WI38 (cell line): ENCODE data around the gene GRM4.

Source experiments
- H3K4me3 ChIP-seq: 2 replicates; pipeline ENCODE4 v1.5.1; 2011; ENCODE audit warnings: low read depth, mild to moderate bottlenecking, control low read depth, low read length
- TF ChIP-seq, protein P1 (sequence below): IDR thresholded peaks from 2 replicates; pipeline ENCODE4 v1.5.1; 2012; ENCODE audit warnings: low read depth, mild to moderate bottlenecking, control low read depth, low read length

The GRM4 gene

DNA sequence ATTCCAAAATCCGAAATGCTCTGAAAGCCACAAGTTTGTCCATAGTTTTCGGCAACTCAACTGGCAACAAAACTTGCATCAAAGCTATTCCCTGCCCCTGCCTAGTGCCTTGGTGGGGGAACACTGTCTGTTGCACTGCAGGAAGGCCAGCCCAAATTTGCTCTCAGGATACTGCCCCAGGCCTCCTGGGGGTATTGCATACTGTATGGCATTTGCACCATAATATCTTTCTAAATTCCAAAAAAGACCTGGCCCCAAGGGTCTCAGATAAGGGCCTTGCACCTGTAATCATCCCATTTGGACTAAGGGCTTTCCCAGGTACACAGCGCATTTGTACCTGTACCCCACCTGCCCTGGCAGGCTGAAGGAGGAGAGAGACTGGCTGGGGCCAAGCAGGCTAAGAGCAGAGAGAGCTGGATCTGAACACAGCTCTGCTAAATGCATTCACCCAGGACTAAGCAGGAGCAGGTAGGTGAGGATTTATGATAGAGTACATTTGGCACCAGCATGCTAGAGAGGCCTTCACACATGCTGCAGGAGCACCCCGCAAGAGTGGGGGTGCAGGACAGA is 4.0 kb upstream of the GRM4 start:
- TF ChIP-seq, protein P1, sequence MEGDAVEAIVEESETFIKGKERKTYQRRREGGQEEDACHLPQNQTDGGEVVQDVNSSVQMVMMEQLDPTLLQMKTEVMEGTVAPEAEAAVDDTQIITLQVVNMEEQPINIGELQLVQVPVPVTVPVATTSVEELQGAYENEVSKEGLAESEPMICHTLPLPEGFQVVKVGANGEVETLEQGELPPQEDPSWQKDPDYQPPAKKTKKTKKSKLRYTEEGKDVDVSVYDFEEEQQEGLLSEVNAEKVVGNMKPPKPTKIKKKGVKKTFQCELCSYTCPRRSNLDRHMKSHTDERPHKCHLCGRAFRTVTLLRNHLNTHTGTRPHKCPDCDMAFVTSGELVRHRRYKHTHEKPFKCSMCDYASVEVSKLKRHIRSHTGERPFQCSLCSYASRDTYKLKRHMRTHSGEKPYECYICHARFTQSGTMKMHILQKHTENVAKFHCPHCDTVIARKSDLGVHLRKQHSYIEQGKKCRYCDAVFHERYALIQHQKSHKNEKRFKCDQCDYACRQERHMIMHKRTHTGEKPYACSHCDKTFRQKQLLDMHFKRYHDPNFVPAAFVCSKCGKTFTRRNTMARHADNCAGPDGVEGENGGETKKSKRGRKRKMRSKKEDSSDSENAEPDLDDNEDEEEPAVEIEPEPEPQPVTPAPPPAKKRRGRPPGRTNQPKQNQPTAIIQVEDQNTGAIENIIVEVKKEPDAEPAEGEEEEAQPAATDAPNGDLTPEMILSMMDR, result no peak
- no peak overlapping the region for H3K4me3 ChIP-seq

DNA sequence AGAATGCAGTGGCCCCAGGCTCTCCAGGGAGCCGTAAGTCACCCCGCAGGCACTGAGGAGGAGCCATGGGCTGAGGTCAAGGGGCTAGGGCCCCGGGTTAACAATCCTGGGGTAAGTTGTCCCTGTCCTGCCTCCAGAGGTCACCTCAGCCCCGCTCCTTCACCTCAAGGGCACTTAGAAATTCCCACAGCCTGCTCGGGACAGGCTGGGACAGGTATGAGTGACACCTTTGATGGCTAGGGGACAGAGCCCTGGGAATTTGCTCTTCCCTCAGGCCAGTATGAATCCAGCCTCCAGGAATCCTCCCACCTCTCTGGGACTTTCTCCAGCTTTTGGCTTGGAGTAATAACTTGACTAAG is 3.5 kb upstream of the GRM4 start:
- TF ChIP-seq, protein P1, result no peak
- no peak overlapping the region for H3K4me3 ChIP-seq

DNA sequence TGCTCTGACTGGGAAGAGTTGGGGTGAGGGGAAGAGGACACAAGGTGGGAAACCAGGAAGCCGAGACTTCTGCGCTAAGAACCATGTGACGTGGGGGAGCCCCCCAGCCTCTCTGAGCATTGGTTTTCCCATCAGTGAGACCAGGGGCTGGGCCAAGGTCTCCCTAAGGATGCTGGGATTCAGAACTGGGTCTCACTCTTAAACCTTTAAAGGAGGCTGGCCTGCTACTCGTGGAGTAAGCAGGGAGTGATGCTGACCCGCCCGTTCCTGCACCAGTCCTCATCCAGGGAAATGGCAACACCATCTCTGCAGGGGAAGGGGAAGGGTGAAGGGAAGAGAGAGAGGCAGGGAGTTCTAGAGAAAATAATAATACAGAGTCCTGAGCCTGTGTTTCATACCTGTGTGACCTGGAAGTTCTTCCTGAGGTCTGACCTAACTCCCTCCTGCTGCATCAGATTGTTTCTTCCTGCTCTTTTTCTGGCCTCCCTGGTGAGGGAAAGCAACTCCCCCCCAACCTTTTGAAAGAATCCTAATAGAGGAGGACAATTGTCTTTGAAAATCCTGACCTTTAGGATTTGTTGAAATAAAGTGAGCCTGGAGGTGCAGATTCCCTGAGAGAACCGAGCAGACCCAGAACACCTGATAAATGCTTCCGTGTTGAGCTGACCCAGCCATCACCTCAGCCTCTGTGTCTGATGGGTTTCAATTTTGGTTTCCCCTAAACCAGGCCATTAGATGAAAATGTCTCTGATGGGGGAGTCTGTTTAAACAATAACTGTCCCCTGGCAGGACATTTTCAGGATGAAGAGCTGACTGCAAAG is 3.0 kb upstream of the GRM4 start:
- TF ChIP-seq, protein P1, result no peak
- no peak overlapping the region for H3K4me3 ChIP-seq

DNA sequence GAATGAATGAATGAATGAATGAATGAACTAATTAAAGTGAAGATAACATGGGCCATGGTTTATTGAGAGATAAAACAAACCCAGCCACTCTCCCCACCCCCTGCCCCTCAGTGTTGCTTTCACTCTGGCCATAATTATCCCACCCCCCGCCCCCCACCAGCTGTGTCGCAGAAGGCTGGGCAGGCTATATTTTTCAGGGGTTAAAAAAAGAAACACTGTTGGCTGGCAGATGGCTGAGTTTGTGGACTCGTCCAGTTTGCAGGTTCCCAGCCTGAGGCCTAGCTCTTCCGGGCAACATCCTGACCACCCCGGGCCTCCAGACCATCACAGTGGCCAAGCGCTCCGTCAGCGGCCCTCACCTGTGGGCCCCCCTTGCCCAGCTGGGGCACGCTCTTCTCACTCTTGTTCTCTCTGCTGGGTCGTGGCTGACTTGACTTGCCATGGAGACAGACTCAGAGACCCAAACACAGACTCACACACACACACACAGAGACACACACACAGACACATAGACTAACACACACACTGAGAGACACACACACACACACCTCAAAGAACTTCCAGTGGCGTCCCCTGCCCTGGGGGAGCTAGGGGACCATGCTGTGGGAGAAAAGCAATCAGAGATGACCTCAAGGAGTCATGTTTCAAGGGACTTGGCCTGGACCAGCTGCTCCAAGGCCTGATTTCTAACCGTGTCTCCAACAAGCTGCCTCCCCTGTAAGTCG is 2.2 kb upstream of the GRM4 start:
- TF ChIP-seq, protein P1, result no peak

DNA sequence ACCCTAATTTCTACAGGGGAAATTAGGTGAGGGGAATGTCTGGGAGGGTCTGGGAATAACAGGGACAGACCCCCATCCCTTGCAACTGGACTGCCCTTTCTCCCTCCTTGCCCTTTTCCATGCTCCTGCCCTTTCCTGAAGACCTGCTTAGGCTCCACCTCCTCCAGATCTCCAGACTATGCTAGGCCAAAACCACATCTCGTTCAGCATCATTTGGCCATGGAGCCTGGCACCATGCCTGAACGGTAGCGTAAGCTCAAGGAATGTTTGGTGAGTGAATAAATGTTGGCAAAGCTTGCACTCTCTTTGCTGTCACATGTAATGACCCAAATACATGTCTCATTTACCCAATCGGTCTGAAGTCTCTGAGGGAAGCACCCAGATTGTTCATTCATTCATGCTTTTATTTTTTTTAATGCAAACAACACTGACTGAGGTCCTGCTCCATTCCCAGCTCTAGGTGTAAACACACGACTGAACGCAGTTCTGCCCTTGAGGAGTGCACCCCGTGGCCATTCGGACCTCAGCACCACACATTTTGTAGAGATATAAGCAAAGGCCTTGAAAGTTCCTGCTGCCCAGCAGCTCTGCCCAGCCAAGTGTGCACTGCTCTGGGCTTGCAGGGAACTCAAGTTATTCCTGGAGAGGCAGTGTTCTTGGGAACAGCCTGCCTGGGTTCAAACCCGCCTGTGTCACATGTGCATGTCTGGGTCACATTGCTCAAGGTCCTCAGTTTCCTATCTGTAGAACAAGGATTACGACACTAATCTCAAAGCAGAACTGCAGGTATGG is 1.1 kb upstream of the GRM4 start:
- no peak overlapping the region for H3K4me3 ChIP-seq
- TF ChIP-seq, protein P1, result no peak

More for the DNA sequence above, 2.2 kb upstream of the GRM4 start:
- no peak overlapping the region for H3K4me3 ChIP-seq

DNA sequence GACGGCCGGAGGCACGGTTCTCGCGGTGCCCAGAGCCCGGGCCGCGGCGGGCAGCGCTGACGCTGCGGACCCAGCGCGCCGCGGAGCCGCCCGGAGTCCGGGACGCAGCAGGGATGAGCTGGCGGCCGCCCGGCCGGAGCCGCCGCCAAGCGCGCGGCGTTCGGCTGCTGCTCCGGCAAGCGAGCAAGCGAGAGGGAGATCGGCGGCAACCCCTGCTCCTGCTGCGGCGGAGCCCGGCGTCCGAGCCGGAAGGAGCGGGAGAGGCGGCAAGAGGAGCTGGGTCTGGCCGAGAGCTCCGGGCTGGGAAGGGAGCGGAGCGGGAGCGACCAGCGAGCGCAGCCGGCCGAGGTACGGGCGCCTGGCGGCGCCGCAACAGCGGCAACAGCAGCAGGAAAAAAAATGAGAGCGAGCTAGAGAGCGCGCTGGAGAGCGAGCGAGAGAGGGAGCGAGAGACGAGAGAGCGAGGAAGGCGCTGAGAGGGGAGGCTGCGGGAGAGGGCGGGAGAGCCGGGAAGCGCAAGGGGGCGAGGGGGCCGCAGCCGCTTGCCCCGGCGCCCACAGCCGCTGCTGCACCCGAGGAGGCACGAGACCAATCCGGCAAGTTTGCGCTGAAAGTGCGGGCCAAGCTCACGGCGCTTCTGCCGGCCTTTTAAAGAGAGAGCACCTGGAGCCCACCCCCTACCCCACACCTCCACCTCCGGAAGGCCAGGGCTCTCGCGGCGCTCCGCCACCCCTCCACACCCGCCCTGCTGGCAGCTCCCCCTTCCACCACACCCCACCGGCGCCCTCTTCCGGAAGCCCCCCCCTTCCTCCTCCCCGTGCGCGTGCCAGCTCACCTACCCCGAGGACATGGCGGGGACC is 496 bp downstream of the GRM4 start:
- peak overlapping the region; percentile 30 for H3K4me3 ChIP-seq

More for the DNA sequence above, 496 bp downstream of the GRM4 start:
- TF ChIP-seq, protein P1, result no peak
